Right lobe of liver (tissue), 6 donors: ENCODE measurements around the gene BUB1B. TPM values are rescaled to one million over a fixed set of nuclear protein-coding genes. Genes with fewer than 3 reads are reported as not detected.
"Not testable (repeated sequence)": the region's sequence is repeated elsewhere in the genome, so short reads cannot be mapped to it uniquely, and the experiment has no call there.

ENCODE experiments used
- ATAC-seq, 4 donors: fragments of 200-7000 bp; cut with Tn5 transposase; one replicate each; pipeline ENCODE4 v1.9.1; 2020; ENCODE audit warnings: mild to moderate bottlenecking in 4 of 4, moderate library complexity in 4 of 4
- DNase-seq, 3 donors: peaks; one replicate each; pipeline ENCODE4 v3.0.0-alpha.2; 2020
- H3K27ac ChIP-seq, 3 donors: fragments of 200-600 bp; one replicate each; pipeline ENCODE4 v1.8.0; 2022
- H3K27me3 ChIP-seq, 2 donors: fragments of 200-600 bp; one replicate each; pipeline ENCODE4 v1.8.0; 2022
- H3K36me3 ChIP-seq, 4 donors: fragments of 200-600 bp; sonication (generic) in 1 of 4; one replicate each; pipeline versions ENCODE4 v1.5.1 to v1.8.0; 2017 to 2022; ENCODE audit warnings: control low read depth in 1 of 4
- H3K4me1 ChIP-seq, 4 donors: fragments of 200-600 bp; sonication (generic) in 1 of 4; one replicate each; pipeline versions ENCODE4 v1.5.1 to v1.8.0; 2017 to 2022; ENCODE audit warnings: control low read depth in 1 of 4
- H3K4me3 ChIP-seq, 3 donors: fragments of 200-600 bp; one replicate each; pipeline ENCODE4 v1.8.0; 2022
- H3K9me3 ChIP-seq, 4 donors: fragments of 200-600 bp; sonication (generic) in 1 of 4; one replicate each; pipeline versions ENCODE4 v1.5.1 to v1.8.0; 2017 to 2022; ENCODE audit warnings: control low read depth in 1 of 4
- POLR2A ChIP-seq: fragments of 450-650 bp; IDR thresholded peaks from one replicate; pipeline ENCODE4 v1.6.1; 2017; ENCODE audit warnings: antibody characterized with exemption, mild to moderate bottlenecking
- WGBS: methylation state at CpG from one replicate; pipeline ENCODE4 v1.1.6; 2018; ENCODE audit warnings: low coverage, low lambda C conversion rate; ENCODE audit not compliant: insufficient coverage; ENCODE audit errors: missing lambda C conversion rate; 5-methylcytosine and 5-hydroxymethylcytosine counted together
- intact Hi-C, 2 donors: fragments of 100-400 bp; cut with DNase I; formaldehyde crosslinking; loops; one replicate each; pipeline versions ENCODE4 v1.11.2 to v1.14.1; 2022
- total RNA-seq, 6 experiments: library from RNA; depleted of rRNA in 2 of 6; stranded (reverse); fragments of >200 nt in 2 of 6; fragmentation: NEBNext Ultra II Directional in 3 of 6; extraction: Animal tissue kit (Norgen Biotek cat#: 25700) in 3 of 6; gene quantifications; one replicate each; pipeline versions ENCODE4 v1.1.0 to v1.2.4, GENCODE V29; 2016 to 2023
- TF ChIP-seq, protein P1 (sequence below), 4 donors: fragments of 200-600 bp in 3 of 4; fragments of 450-650 bp in 1 of 4; IDR thresholded peaks; one replicate each; pipeline versions ENCODE4 v1.5.1 to v1.8.0; 2016 to 2022; ENCODE audit warnings: antibody characterized with exemption in 4 of 4, mild to moderate bottlenecking in 2 of 4
- donor health status: DM: no; HTN: yes; CAD: no.
- donor health status: DM: no; HTN: no; CAD: no.
- donor health status: DM: no; HTN: no; CAD: no.
- donor health status: DM: no; HTN: yes; CAD: no.
- donor health status: DM: no; HTN: yes; CAD: no.

Gene BUB1B
- total RNA-seq, 6 experiments from 2014 or later = 0.39 to 1.7 (median 1.2) TPM; not detected in 1

DNA sequence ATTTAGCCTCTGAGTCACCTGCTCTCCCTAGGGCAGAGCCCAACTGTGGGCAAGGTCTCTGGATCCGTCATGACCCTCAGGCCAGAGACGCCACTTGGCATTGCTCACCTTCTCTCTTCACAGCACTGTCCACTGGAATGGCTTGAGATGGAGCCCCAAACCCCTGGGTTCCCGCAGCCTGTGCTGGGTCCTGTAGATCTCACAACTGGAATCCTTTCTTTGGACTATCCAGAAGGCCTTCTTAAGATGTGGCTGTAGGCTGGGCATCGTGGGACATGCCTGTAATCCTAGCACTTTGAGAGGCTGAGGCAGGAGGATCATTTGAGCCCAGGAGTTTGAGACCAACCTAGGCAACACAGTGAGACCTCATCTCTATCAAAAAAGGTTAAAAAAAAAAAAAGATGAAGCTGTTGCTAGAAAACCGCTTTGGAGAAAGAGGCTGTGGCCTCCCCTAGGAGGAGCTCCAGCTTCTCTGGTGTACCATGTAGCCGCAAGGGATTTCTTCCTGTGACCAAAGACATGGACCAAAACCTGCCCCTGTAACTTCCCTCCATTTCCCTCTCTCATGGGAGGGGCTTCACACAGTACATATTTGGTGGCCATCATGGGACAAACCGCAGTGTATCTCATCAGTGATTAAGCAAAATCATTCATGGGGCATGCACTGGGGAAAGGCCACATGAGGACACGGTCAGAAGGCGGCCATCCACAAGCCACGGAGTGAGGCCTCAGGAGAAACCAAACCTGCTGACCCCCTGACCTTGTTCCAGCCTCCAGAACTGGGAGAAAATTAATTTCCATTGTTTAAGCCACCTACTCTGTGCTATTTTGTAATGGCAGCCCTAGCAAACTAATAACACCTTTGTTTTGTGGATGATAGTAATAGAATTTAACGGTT lies 23.3 kb upstream of the BUB1B start:
- no peaks in the 10 kb centered on the region for H3K9me3 ChIP-seq
- H3K4me1 ChIP-seq = peaks cover 0 to 8% (median 0%) of the 10 kb centered on the region in 4 donors
- H3K4me3 ChIP-seq = no peak overlapping the region
- H3K27ac ChIP-seq = no peak overlapping the region
- H3K27me3 ChIP-seq = no peaks in the 10 kb centered on the region
- H3K36me3 ChIP-seq = no peaks in the 10 kb centered on the region
- TF ChIP-seq, protein P1, sequence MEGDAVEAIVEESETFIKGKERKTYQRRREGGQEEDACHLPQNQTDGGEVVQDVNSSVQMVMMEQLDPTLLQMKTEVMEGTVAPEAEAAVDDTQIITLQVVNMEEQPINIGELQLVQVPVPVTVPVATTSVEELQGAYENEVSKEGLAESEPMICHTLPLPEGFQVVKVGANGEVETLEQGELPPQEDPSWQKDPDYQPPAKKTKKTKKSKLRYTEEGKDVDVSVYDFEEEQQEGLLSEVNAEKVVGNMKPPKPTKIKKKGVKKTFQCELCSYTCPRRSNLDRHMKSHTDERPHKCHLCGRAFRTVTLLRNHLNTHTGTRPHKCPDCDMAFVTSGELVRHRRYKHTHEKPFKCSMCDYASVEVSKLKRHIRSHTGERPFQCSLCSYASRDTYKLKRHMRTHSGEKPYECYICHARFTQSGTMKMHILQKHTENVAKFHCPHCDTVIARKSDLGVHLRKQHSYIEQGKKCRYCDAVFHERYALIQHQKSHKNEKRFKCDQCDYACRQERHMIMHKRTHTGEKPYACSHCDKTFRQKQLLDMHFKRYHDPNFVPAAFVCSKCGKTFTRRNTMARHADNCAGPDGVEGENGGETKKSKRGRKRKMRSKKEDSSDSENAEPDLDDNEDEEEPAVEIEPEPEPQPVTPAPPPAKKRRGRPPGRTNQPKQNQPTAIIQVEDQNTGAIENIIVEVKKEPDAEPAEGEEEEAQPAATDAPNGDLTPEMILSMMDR (IDR thresholded peaks at IDR 0.05) = no peak
- TF ChIP-seq POLR2A = no peak
- DNase-seq (no peak), ATAC-seq (no peak)
- WGBS = 78% methylated on average over 3 of the region's 11 CpGs
- intact Hi-C loops = no loop called here

DNA sequence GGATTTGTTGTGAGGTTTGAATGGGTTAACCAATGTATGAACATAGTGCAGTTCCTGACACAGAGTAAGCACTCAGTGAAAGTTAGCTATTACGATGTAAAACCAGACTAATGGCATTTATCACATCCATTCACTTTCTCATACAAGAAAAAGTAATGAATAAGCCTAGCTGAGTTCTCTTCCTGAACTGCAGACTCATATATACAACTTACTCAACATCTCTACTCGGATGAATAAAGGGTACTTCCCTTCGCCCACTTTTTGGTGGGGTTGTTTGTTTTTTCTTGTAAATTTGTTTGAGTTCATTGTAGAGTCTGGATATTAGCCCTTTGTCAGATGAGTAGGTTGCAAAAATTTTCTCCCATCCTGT lies 22.7 kb upstream of the BUB1B start:
- H3K4me3 ChIP-seq, DNase-seq, H3K27me3 ChIP-seq, H3K9me3 ChIP-seq, H3K36me3 ChIP-seq, ATAC-seq, H3K27ac ChIP-seq, intact Hi-C loops: not testable (repeated sequence)
- H3K4me1 ChIP-seq = peaks cover 0 to 11% (median 0%) of the 10 kb centered on the region in 4 donors
- WGBS = 60% methylated on average over 3 of the region's 3 CpGs

DNA sequence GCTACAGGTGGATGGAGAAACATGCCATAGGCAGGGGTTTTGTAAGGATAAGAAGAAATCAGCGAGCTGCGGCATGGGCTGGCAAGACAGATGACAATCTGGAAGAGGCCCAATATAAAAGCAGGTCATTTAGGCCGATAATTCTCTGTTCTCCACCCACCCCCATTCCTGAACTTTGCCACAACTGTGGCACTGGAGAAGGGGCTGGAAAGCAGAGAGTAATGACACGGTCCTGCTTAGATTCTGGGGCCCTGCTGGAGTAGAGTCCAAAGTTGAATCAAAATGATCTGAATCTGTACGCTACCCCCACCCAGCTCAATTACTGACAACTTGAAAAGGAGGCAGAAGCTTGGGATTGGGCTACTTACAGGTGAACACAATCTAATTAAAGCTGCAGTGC lies 18.4 kb upstream of the BUB1B start:
- WGBS = 9% methylated on average over 5 of the region's 5 CpGs
- H3K36me3 ChIP-seq = no peaks in the 10 kb centered on the region
- no peaks in the 10 kb centered on the region for H3K27me3 ChIP-seq
- H3K4me3 ChIP-seq = no peak overlapping the region
- ATAC-seq = peak; percentile 56 to 89 (median 73)
- DNase-seq = peak in 1 of 3 donors; percentile 51
- H3K4me1 ChIP-seq = peaks cover 0 to 11% (median 0%) of the 10 kb centered on the region in 4 donors
- intact Hi-C loops = no loop called here
- no peak for TF ChIP-seq POLR2A
- TF ChIP-seq, protein P1 (IDR thresholded peaks at IDR 0.05) = no peak
- no peaks in the 10 kb centered on the region for H3K9me3 ChIP-seq
- no peak overlapping the region for H3K27ac ChIP-seq

DNA sequence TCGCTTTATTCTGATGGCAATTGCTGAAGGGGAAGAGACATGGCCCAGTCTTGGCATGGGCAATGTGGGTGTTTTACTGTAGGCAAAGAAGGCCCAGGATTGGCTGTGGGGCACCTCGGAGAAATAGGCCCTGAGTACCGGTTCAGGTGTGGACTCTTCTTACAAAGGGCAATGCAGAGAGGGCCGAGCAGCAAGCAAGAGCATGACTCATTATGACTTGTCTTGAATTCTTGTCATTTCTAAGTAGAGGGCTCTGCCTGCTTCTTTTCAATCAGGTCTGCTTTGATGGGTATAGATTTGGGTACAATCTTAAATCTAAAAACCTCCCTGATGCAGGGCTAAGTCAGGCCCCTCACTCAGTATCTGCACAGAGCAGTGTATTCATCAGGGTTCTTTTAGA lies 14.8 kb upstream of the BUB1B start:
- Histone ChIP-seq H3K27ac (no peak overlapping the region), H3K27me3 (no peaks in the 10 kb centered on the region), H3K4me3 (no peak overlapping the region), H3K9me3 (no peaks in the 10 kb centered on the region), H3K36me3 (no peaks in the 10 kb centered on the region), H3K4me1 (peaks cover 0 to 11% (median 0%) of the 10 kb centered on the region in 4 donors)
- TF ChIP-seq POLR2A = no peak
- TF ChIP-seq, protein P1 (IDR thresholded peaks at IDR 0.05) = no peak
- intact Hi-C loops = no loop called here
- 86% methylated on average over 3 of the region's 4 CpGs for WGBS
- ATAC-seq = no peak
- DNase-seq = no peak

DNA sequence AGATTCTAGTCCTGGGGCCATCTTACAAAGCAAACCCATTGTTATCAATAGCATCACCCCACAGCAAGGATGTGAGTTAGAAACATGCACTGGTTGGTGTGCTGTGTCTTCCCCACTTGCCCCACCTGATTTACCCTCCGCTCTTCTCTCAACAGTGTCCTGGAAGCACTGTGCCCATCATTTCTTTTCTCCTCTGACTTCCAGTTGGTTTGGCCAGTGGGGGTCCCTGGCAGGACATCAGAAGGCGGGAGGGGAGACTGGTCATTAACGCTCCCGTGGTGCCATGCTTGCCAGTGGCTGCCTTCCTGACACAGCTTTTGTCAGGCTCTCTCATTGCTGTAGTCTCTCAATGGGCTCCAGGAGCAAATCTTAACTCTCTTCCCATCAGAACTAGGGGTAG lies 11.5 kb upstream of the BUB1B start:
- ATAC-seq (no peak), DNase-seq (no peak)
- Histone ChIP-seq H3K4me3 (no peak overlapping the region), H3K4me1 (no peaks in the 10 kb centered on the region), H3K9me3 (no peaks in the 10 kb centered on the region), H3K27ac (no peak overlapping the region), H3K36me3 (no peaks in the 10 kb centered on the region), H3K27me3 (no peaks in the 10 kb centered on the region)
- WGBS = 78% methylated on average over 2 of the region's 4 CpGs
- TF ChIP-seq POLR2A = no peak
- TF ChIP-seq, protein P1 (IDR thresholded peaks at IDR 0.05) = no peak
- intact Hi-C loops = no loop called here
